ENCODE measurements around the gene NLGN2.

Gene NLGN2

DNA sequence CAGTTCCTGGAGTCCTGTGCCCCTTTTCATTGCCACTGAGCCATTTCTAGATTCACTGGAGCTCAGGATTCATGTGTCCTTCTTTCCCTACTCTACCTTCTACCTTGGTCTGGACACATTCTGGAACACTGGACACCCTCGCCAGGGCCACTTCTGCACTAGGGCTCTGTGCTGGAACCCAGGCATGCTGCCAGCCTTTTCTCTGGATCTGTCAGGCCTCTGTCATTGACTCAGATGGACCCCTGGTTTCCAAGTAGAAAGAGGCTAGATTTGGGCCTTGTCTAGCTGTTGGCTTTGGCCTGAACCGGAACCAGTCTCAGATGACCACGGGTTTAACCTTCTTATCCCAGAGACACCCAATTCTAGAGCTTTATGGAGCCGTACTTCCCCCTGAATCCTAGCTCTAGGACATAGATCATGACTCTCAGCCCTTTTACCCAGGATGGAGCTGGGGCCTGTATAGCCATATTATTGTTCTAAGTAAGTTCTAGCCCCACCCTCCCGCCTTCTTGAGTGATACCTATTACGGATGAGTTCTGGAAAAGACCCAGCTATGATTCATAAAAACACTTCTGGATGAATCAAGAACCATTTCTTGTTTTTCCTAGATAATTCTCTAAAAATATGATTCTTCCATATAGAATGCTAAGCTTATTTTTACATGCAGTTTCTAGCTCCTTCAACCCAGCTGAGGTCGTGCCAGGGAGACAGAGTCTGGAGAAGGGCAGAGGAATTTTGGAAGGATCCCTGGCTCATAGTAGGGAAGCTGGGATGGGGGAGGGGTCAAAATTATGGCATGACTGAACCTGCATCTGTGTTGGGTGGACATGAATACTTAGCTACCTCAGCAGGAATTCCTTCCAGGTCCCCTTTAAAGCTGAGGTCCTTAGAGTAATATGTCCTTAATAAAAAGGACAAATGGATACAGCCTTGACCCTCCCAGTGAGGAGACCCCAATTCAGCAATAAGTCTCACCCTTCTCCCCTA, 36.1 kb downstream of the NLGN2 start:
- Histone ChIP-seq H3K27me3 (ENCODE audit: control insufficient read depth in 1 of 2, insufficient read depth in 1 of 2, low read length in 2 of 2) (peaks cover 48 to 65% of the 10 kb centered on the region in 2 experiments), H2BK15ac (ENCODE audit: low read depth, poor library complexity, severe bottlenecking) (peak overlapping the region; percentile 65), H2BK12ac (ENCODE audit: low read length in 2 of 2) (no peak overlapping the region), H2BK120ac (ENCODE audit: low read depth, low read length) (no peak overlapping the region), H3K4me2 (ENCODE audit: low read length, poor library complexity, severe bottlenecking) (no peak overlapping the region), H3K27ac (ENCODE audit: low read length, poor library complexity, severe bottlenecking) (no peak overlapping the region), H2AFZ (ENCODE audit: low read depth, low read length) (no peak overlapping the region), H3K9me3 (ENCODE audit: control insufficient read depth, low read length) (no peaks in the 10 kb centered on the region), H4K8ac (ENCODE audit: low read length) (peak overlapping the region; percentile 19), H3K14ac (ENCODE audit: low read length in 2 of 2) (no peak overlapping the region), H3K4me1 (ENCODE audit: control insufficient read depth, insufficient read depth, low read depth, low read length) (peaks cover 33% of the 10 kb centered on the region), H2BK5ac (ENCODE audit: low read depth, low read length, poor library complexity, severe bottlenecking) (no peak overlapping the region), H2AK5ac (ENCODE audit: low read length, severe bottlenecking) (no peak overlapping the region), H3K18ac (ENCODE audit: low read depth in 1 of 2, low read length in 2 of 2) (no peak overlapping the region), H3K9ac (ENCODE audit: low read length) (no peak overlapping the region), H3K4ac (ENCODE audit: low read depth in 1 of 2, low read length in 2 of 2) (no peak overlapping the region), H3K79me1 (replicated peaks; ENCODE audit: low read length, poor library complexity, severe bottlenecking) (peaks cover 1% of the 10 kb centered on the region), H3K36me3 (ENCODE audit: control insufficient read depth in 1 of 2, insufficient read depth in 2 of 2, low read depth in 1 of 2, low read length in 2 of 2) (no peaks in the 10 kb centered on the region), H3K4me3 (ENCODE audit: insufficient read depth in 1 of 2, low read depth in 1 of 2, low read length in 2 of 2) (no peak overlapping the region), H4K91ac (ENCODE audit: low read length) (no peak overlapping the region), H3K23ac (ENCODE audit: low read length in 2 of 2) (no peak overlapping the region)
- DNase-seq, result no peak
- WGBS, result 67% methylated on average over 6 of the region's 7 CpGs

DNA sequence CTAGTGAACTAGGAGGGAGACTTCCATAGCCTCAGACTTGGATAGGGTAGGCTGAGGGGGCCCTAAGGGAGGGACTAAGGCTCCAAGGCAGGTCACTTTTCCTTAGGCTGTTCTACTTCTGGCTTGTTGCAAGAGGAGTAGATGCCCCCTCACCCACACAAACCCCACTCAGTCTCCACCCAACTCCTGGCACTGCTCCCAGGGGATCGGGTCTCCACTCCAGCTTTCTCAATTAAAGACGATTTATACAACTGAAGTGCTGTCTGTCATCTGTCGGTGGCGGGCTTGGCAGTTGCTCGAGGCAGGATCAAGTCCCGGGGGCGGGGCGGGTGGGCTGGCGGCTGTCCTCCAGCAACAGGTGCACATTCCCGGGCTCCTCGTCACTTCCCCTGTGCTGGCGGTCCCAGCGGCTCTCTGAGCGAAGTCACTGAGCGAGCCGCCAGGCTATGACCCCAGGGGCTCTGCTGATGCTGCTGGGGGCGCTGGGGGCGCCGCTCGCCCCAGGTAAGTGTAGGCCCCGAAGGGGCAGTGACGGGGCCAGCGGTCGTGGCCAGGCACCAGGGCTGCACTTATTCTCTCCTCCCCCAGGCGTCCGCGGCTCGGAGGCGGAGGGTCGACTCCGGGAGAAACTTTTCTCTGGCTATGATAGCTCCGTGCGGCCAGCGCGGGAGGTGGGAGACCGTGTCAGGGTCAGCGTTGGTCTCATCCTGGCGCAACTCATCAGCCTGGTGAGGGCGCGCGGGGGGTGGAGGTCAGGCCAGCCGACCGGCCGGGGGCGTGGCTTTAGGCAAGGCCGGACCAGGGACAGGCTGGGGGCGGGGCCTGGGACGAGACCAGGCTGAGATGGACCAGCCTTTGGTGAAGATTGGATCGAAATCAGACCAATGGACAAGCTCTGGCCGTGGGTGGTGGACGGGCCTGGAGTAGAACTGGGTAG, 37.3 kb downstream of the NLGN2 start, which contains the start of gene CHRNB1:
CHRNB1 (plus strand) TSS at position 380 of the 937 bp plus-strand sequence; CDS start at position 447, 67 bp downstream.
- Histone ChIP-seq H3K4ac (ENCODE audit: low read depth in 1 of 2, low read length in 2 of 2) (no peak within 1 kb of the TSS), H2AK5ac (ENCODE audit: low read length, severe bottlenecking) (no peak within 1 kb of the TSS), H3K9me3 (ENCODE audit: control insufficient read depth, low read length) (no peaks in the 10 kb centered on the region), H3K23ac (ENCODE audit: low read length in 2 of 2) (peak within 1 kb of the TSS in 1 of 2 experiments; percentile 91), H3K27me3 (ENCODE audit: control insufficient read depth in 1 of 2, insufficient read depth in 1 of 2, low read length in 2 of 2) (peaks cover 39 to 56% of the 10 kb centered on the region in 2 experiments), H3K18ac (ENCODE audit: low read depth in 1 of 2, low read length in 2 of 2) (peak within 1 kb of the TSS; percentile 34 to 71), H3K4me1 (ENCODE audit: control insufficient read depth, insufficient read depth, low read depth, low read length) (peaks cover 25% of the 10 kb centered on the region), H4K91ac (ENCODE audit: low read length) (no peak within 1 kb of the TSS), H3K36me3 (ENCODE audit: control insufficient read depth in 1 of 2, insufficient read depth in 2 of 2, low read depth in 1 of 2, low read length in 2 of 2) (no peaks in the 10 kb centered on the region), H3K79me1 (replicated peaks; ENCODE audit: low read length, poor library complexity, severe bottlenecking) (no peaks in the 10 kb centered on the region), H2BK12ac (ENCODE audit: low read length in 2 of 2) (peak within 1 kb of the TSS in 1 of 2 experiments; percentile 11), H3K9ac (ENCODE audit: low read length) (peak within 1 kb of the TSS; percentile 41), H4K8ac (ENCODE audit: low read length) (peak within 1 kb of the TSS; percentile 40), H2AFZ (ENCODE audit: low read depth, low read length) (peak within 1 kb of the TSS; percentile 78), H2BK5ac (ENCODE audit: low read depth, low read length, poor library complexity, severe bottlenecking) (no peak within 1 kb of the TSS), H3K14ac (ENCODE audit: low read length in 2 of 2) (no peak within 1 kb of the TSS), H2BK120ac (ENCODE audit: low read depth, low read length) (no peak within 1 kb of the TSS), H3K4me2 (ENCODE audit: low read length, poor library complexity, severe bottlenecking) (peak within 1 kb of the TSS; percentile 84), H3K4me3 (ENCODE audit: insufficient read depth in 1 of 2, low read depth in 1 of 2, low read length in 2 of 2) (peak within 1 kb of the TSS; percentile 58 to 67), H3K27ac (ENCODE audit: low read length, poor library complexity, severe bottlenecking) (no peak within 1 kb of the TSS), H2BK15ac (ENCODE audit: low read depth, poor library complexity, severe bottlenecking) (no peak within 1 kb of the TSS)
- DNase-seq, result peak; percentile 57
- WGBS, result 3% methylated on average over 51 of the region's 51 CpGs

GRCh38 chr17:7445619-7445968, 37.9 kb downstream of the NLGN2 start:
- WGBS, result 8% methylated on average over 11 of the region's 16 CpGs
- no peak overlapping the region for H2AFZ ChIP-seq (ENCODE audit: low read depth, low read length)
- no peak overlapping the region for H3K4ac ChIP-seq (ENCODE audit: low read depth in 1 of 2, low read length in 2 of 2)
- peak overlapping the region; percentile 84 for H3K4me2 ChIP-seq (ENCODE audit: low read length, poor library complexity, severe bottlenecking)
- H2BK12ac ChIP-seq (ENCODE audit: low read length in 2 of 2), result no peak overlapping the region
- H3K9ac ChIP-seq (ENCODE audit: low read length), result no peak overlapping the region
- H2AK5ac ChIP-seq (ENCODE audit: low read length, severe bottlenecking), result no peak overlapping the region
- H2BK5ac ChIP-seq (ENCODE audit: low read depth, low read length, poor library complexity, severe bottlenecking), result no peak overlapping the region
- DNase-seq, result no peak
- peaks cover 39 to 51% of the 10 kb centered on the region in 2 experiments for H3K27me3 ChIP-seq (ENCODE audit: control insufficient read depth in 1 of 2, insufficient read depth in 1 of 2, low read length in 2 of 2)
- peak overlapping the region; percentile 58 to 67 for H3K4me3 ChIP-seq (ENCODE audit: insufficient read depth in 1 of 2, low read depth in 1 of 2, low read length in 2 of 2)
- no peaks in the 10 kb centered on the region for H3K9me3 ChIP-seq (ENCODE audit: control insufficient read depth, low read length)
- peak overlapping the region; percentile 33 for H4K8ac ChIP-seq (ENCODE audit: low read length)
- H3K14ac ChIP-seq (ENCODE audit: low read length in 2 of 2), result no peak overlapping the region
- H2BK15ac ChIP-seq (ENCODE audit: low read depth, poor library complexity, severe bottlenecking), result no peak overlapping the region
- no peak overlapping the region for H3K23ac ChIP-seq (ENCODE audit: low read length in 2 of 2)
- H3K18ac ChIP-seq (ENCODE audit: low read depth in 1 of 2, low read length in 2 of 2), result peak overlapping the region in 1 of 2 experiments; percentile 71
- H3K27ac ChIP-seq (ENCODE audit: low read length, poor library complexity, severe bottlenecking), result no peak overlapping the region
- H3K36me3 ChIP-seq (ENCODE audit: control insufficient read depth in 1 of 2, insufficient read depth in 2 of 2, low read depth in 1 of 2, low read length in 2 of 2), result no peaks in the 10 kb centered on the region
- no peaks in the 10 kb centered on the region for H3K79me1 ChIP-seq (replicated peaks; ENCODE audit: low read length, poor library complexity, severe bottlenecking)
- H3K4me1 ChIP-seq (ENCODE audit: control insufficient read depth, insufficient read depth, low read depth, low read length), result peaks cover 20% of the 10 kb centered on the region
- H2BK120ac ChIP-seq (ENCODE audit: low read depth, low read length), result no peak overlapping the region
- H4K91ac ChIP-seq (ENCODE audit: low read length), result no peak overlapping the region
